ENCODE results near the gene PPP1R7.

The PPP1R7 gene

GRCh38 chr2:241232736-241233575, 82.7 kb downstream of the PPP1R7 start:
- no peak for DNase-seq (ENCODE audit: low spot score in 2 of 2)
- Mint-ChIP-seq H3K36me3 (peaks cover 61% of the 10 kb centered on the region), H3K4me3 (no peak overlapping the region), H3K27me3 (no peaks in the 10 kb centered on the region), H3K27ac (no peak overlapping the region), H3K4me1 (no peaks in the 10 kb centered on the region), H3K9me3 (no peaks in the 10 kb centered on the region)
- no peak for ATAC-seq (ENCODE audit: low read depth)

Data from memory B cell (primary cell).